Stimulated activated CD8-positive, alpha-beta memory T cell treated with anti-CD3 and anti-CD28 coated beads, Interleukin-2, amount 100 ng/mL, for 48 hours (primary cell): ENCODE results near the gene KIAA1191.

Source experiments
- DNase-seq, 2 donors: peaks; one replicate each; pipeline ENCODE4 v3.0.0-alpha.2; 2020; ENCODE audit warnings: low read depth in 2 of 2

The KIAA1191 gene

GRCh38 chr5:176389135-176390123 is 27.9 kb upstream of the KIAA1191 start:
- no peak for DNase-seq

- DNase-seq, result peak; percentile 98 to 99
Measured at GRCh38 chr5:176388444-176389134, 27.0 kb upstream of the KIAA1191 start, which contains the start of the genes HIGD2A and NOP16. TSS of gene HIGD2A (plus strand) at chr5:176388751. CDS start at chr5:176388820, 69 bp downstream. TSS of gene NOP16 (minus strand) at chr5:176388598. CDS start at chr5:176388539, 59 bp downstream.

- DNase-seq, result peak in 1 of 2 donors; percentile 3
Measured at GRCh38 chr5:176388003-176388443, 26.5 kb upstream of the KIAA1191 start.

- no peak for DNase-seq
Measured at GRCh38 chr5:176387384-176387925, 25.9 kb upstream of the KIAA1191 start.

GRCh38 chr5:176386491-176386890 is 24.9 kb upstream of the KIAA1191 start:
- DNase-seq, result no peak

- no peak for DNase-seq
Measured at GRCh38 chr5:176384991-176385390, 23.4 kb upstream of the KIAA1191 start.

GRCh38 chr5:176384366-176384930 is 22.9 kb upstream of the KIAA1191 start:
- no peak for DNase-seq

GRCh38 chr5:176383961-176384360 is 22.4 kb upstream of the KIAA1191 start:
- no peak for DNase-seq

GRCh38 chr5:176383248-176383905 is 21.8 kb upstream of the KIAA1191 start:
- DNase-seq, result no peak

GRCh38 chr5:176382721-176383120 is 21.2 kb upstream of the KIAA1191 start:
- DNase-seq, result no peak

- no peak for DNase-seq
Measured at GRCh38 chr5:176381979-176382378, 20.4 kb upstream of the KIAA1191 start.

GRCh38 chr5:176381423-176381822 is 19.9 kb upstream of the KIAA1191 start:
- no peak for DNase-seq

- DNase-seq, result no peak
Measured at GRCh38 chr5:176379881-176380280, 18.3 kb upstream of the KIAA1191 start.

GRCh38 chr5:176373100-176373818 is 11.7 kb upstream of the KIAA1191 start:
- DNase-seq, result no peak

- no peak for DNase-seq
Measured at GRCh38 chr5:176371621-176372539, 10.3 kb upstream of the KIAA1191 start.

- no peak for DNase-seq
Measured at GRCh38 chr5:176369934-176370711, 8.6 kb upstream of the KIAA1191 start.

- no peak for DNase-seq
Measured at GRCh38 chr5:176368726-176369125, 7.2 kb upstream of the KIAA1191 start.

- DNase-seq, result no peak
Measured at GRCh38 chr5:176366232-176366894, 4.8 kb upstream of the KIAA1191 start.
